GM18517 (cell line): ENCODE results near the gene MAPT.
"Not testable (repeated sequence)": the region's sequence is repeated elsewhere in the genome, so short reads cannot be mapped to it uniquely, and the experiment has no call there.

Experiments
- ATAC-seq: cut with Tn5 transposase; IDR thresholded peaks from one replicate; pipeline ENCODE4 v1.9.1; 2021; ENCODE audit warnings: mild to moderate bottlenecking, moderate library complexity; ENCODE audit not compliant: unreplicated experiment

Gene MAPT

GRCh38 chr17:46003907-46004748 is 109.8 kb downstream of the MAPT start:
- no peak for ATAC-seq

- ATAC-seq, result not testable (repeated sequence)
Observed at GRCh38 chr17:46006082-46006481, 111.7 kb downstream of the MAPT start.

- ATAC-seq, result no peak
Observed at GRCh38 chr17:46007461-46007965, 113.2 kb downstream of the MAPT start.

- ATAC-seq, result no peak
Observed at GRCh38 chr17:46008591-46008990, 114.2 kb downstream of the MAPT start.

GRCh38 chr17:46009681-46010596 is 115.6 kb downstream of the MAPT start:
- ATAC-seq, result no peak

GRCh38 chr17:46010597-46011186 is 116.3 kb downstream of the MAPT start:
- no peak for ATAC-seq

- no peak for ATAC-seq
Observed at GRCh38 chr17:46011711-46012505, 117.6 kb downstream of the MAPT start.

GRCh38 chr17:46012506-46013079 is 118.2 kb downstream of the MAPT start:
- no peak for ATAC-seq

GRCh38 chr17:46013127-46013501 is 118.8 kb downstream of the MAPT start:
- ATAC-seq, result no peak

DNA sequence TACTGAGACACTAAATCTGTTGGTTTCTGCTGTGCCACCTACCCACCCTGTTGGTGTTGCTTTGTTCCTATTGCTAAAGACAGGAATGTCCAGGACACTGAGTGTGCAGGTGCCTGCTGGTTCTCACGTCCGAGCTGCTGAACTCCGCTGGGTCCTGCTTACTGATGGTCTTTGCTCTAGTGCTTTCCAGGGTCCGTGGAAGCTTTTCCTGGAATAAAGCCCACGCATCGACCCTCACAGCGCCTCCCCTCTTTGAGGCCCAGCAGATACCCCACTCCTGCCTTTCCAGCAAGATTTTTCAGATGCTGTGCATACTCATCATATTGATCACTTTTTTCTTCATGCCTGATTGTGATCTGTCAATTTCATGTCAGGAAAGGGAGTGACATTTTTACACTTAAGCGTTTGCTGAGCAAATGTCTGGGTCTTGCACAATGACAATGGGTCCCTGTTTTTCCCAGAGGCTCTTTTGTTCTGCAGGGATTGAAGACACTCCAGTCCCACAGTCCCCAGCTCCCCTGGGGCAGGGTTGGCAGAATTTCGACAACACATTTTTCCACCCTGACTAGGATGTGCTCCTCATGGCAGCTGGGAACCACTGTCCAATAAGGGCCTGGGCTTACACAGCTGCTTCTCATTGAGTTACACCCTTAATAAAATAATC is 119.3 kb downstream of the MAPT start:
- no peak for ATAC-seq

DNA sequence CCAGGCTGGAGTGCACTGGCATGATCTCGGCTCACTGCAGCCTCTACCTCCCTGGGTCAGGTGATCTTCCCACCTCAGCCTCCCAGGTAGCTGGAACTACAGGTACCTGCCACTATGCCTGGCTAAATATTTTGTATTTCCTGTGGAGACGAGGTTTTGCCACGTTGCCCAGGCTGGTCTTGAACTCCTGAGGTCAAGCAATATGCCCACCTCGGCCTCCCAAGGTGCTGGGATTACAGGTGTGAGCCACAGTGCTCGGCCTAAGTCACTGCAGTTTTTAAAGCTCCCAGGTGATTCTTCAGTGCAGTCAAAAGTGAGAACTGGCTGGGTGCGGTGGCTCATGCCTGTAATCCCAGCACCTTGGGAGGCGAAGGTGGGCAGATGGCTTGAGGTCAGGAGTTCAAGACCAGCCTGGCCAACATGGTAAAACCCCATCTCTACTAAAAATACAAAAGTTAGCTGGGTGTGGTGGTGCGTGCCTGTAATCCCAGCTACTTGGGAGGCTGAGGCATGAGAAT is 125.1 kb downstream of the MAPT start:
- ATAC-seq, result not testable (repeated sequence)

GRCh38 chr17:46020023-46020761 is 125.8 kb downstream of the MAPT start:
- no peak for ATAC-seq

DNA sequence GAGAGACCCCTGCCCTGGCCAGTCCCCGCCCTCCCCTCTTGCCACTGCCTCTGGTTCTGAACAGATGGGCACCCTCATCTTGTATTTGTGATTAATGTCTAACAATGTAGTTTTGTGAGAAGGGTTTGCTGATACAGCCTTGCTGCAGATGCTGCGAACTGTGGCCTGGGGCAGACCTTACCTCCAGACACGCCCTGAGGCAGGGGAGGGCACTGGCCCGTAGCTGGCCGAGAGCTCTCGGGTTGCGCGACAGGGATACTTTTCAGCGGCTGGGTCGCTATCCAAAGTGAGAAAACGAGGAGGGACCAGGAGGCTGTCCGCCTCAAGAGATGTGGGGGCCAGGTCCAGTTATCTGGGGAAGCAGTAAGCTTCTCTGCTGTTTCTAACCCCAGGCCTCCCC is 126.6 kb downstream of the MAPT start:
- no peak for ATAC-seq

DNA sequence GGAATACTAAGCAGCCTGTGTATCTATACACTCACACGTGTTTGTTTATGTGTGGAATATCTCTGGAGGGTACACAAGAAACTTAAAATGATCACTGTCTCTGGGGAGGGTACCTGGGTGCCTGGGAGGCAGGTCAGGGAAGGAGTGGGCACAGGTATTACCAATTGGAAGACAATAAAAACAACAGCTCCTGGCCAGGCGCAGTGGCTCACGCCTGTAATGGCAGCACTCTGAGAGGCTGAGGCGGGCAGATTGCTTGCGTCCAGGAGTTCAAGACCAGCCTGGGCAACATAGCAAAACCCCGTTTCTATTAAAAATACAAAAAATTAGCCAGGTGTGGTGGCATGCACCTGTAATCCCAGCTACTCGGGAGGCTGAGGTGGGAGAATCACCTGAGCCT is 129.0 kb downstream of the MAPT start:
- not testable (repeated sequence) for ATAC-seq

GRCh38 chr17:46023783-46024388 is 129.5 kb downstream of the MAPT start:
- ATAC-seq, result no peak

- no peak for ATAC-seq
Observed at GRCh38 chr17:46024590-46024989, 130.2 kb downstream of the MAPT start.

DNA sequence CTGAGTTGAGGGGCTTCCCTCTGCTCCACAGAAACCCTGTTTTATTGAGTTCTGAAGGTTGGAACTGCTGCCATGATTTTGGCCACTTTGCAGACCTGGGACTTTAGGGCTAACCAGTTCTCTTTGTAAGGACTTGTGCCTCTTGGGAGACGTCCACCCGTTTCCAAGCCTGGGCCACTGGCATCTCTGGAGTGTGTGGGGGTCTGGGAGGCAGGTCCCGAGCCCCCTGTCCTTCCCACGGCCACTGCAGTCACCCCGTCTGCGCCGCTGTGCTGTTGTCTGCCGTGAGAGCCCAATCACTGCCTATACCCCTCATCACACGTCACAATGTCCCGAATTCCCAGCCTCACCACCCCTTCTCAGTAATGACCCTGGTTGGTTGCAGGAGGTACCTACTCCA is 130.7 kb downstream of the MAPT start:
- ATAC-seq, result no peak

- ATAC-seq, result no peak
Observed at GRCh38 chr17:46025510-46026165, 131.3 kb downstream of the MAPT start.
